Mucosa of gallbladder (tissue), 1 donor: ENCODE measurements around the gene PRSS36. TPM values are rescaled to one million over a fixed set of nuclear protein-coding genes. Genes with fewer than 3 reads are reported as not detected.

Source experiments
- DNase-seq: peaks from one replicate; pipeline ENCODE4 v3.0.0-alpha.2; 2020; ENCODE audit warnings: low spot score
- total RNA-seq: library from RNA; stranded (reverse); gene quantifications from one replicate; pipeline ENCODE4 v1.2.1, GENCODE V29; 2021
- donor health status: DM: no; HTN: no; CAD: no.

The PRSS36 gene
- total RNA-seq, 1 donor from 2014 or later, result 5.7 TPM

DNA sequence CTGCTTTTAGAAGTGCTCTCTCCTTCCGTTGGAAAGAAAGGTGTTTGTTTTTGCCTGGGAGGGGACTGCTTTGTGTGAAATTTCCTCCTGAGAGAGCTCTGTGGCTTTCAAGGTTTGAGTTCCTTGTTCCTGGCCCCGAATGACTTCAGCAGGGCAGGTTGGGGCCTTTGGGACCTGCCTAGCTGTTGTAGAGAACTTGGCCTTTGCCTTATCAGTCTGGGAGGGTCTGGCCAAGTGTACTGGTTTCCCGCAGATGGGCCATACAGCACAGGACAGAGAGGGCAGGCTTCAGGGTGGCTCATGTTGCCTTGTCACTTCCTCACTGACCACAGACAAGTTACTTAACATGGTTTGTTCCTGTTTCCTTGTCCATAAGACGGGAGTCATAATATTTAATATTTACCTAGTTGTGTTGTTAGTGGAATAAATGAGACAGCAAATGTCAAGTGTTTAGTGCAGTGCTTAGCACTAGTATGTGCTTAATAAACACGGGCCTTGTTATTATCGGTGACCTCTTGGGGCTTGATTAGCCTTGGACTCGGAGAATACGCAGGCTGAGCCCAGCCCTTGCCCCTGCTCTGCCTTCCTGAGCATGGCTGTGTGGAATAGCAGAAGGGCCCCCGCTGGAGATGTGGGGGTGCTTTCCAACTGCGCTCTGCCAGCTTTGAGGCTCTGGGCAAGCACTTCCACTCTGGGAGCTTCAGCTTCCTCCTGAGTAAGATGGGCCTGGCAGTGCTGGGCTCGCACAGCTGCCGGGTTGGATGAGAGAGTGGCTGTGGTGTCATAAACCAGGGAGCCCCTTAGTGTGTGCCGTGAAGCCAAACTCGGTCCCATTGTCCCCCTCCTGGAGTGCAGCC, 20.9 kb downstream of the PRSS36 start:
- peak; percentile 47 for DNase-seq

GRCh38 chr16:31127182-31127581, 22.7 kb downstream of the PRSS36 start:
- no peak for DNase-seq

DNA sequence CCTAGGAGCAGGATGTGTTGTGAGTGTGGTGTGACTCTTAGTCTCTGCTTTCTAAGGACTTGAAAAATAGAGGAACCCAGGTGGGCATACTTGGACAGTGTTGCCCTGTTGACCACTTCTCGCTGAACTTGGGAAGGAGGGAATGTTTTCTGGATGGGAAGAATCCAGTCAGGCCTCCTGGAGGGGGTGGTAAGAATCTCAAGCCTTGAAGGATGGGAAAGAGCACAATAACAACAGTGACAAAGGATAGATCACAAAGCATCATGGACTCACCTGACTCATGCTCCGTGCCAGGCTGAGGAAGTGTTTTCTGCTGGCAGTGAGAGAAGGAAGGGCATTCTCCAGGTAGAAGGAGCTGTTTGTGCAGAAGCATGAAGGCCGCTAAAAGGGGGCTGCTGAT, 24.0 kb downstream of the PRSS36 start:
- no peak for DNase-seq

DNA sequence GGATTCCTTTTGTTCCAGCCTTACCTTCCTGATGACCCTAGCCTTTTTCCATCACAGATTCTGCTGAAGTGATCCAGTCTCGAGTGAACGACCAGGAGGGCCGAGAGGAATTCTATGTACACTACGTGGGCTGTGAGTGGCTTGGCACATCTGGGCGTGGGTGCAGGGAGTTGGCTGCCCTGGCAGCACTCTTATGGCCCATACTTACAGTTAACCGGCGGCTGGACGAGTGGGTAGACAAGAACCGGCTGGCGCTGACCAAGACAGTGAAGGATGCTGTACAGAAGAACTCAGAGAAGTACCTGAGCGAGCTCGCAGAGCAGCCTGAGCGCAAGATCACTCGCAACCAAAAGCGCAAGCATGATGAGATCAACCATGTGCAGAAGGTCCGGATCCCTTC, 29.7 kb downstream of the PRSS36 start:
- no peak for DNase-seq

DNA sequence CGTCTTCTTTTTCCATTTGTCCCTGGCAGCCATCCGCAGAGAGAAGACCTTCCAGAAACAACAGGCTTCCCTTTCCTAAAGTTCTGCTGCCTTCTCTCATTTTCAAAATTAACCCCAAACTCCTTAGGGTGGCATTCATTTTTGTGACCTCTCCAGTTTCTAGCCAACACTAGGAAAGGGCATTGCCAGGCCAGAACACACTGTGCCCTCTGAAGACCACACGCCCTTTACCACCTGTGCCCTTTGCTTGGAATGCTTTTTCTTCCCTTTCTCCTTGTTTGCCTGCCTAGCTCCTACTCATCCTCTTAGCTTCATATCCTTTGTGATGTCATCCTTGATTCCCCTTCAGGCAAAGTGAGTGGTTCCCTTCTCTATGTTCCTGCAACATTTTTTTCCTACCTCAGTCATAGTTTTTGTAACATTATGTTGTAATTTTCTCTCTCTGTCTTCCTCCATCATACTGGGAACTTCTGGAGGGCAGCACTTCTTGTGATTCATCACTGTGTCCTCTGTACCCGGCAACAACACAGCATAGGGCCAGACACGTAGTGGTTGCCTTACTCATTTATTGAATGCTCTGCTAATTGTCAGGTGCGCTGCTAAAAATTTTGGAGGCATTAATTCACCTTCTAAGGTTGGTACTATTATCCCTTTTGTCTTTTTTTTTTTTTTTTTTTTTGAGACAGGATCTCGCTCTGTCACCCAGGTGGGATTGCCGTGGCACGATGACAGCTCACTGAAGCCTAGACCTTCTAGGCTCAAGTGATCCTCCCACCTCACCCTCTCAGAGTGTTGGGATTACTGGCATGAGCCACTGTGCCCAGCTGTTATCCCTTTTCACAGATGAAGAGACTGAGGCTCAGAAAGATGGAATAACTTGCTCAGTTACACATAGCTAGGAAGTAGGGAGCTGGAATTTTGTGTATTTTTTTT, 31.4 kb downstream of the PRSS36 start:
- no peak for DNase-seq

DNA sequence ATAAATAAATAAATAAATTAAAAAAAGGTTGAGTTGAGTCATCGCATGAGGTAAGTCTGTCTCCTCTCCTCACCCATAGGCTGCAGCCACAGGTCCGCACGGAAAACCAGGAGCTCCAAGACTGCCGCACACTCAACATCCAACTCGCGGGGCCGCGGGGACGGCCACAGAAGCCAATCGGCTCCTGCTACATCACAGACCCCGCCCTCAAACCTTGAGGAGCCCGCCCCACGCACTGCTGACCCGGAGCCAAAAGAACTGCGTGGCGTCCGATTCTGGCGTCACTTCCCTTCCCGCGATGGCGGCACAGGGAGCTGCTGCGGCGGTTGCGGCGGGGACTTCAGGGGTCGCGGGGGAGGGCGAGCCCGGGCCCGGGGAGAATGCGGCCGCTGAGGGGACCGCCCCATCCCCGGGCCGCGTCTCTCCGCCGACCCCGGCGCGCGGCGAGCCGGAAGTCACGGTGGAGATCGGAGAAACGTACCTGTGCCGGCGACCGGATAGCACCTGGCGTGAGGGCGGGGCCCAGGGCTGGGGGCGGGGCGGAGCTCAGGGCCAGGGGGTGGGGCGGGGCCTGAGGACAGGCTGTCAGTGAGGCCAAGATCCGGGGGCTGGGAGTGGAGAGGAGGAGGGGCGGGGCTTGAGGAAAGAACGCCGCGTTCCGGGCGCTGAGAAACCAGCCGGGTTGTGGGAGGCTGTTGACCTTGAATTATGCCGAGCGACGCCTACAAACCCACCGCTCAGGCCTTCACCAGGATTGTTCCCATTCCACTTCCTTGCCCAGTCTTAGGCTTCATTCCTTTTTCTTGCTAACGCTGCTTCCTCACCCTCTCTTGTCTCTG, 32.3 kb downstream of the PRSS36 start, which contains the start of gene KAT8:
Gene KAT8, plus strand, starts transcription at position 281 of the 839 bp plus-strand sequence. Its CDS starts 18 bp downstream, at position 299.
- DNase-seq, result peak; percentile 98

- DNase-seq, result no peak
These were observed 35.4 kb downstream of the PRSS36 start for GRCh38 chr16:31114468-31114867.

DNA sequence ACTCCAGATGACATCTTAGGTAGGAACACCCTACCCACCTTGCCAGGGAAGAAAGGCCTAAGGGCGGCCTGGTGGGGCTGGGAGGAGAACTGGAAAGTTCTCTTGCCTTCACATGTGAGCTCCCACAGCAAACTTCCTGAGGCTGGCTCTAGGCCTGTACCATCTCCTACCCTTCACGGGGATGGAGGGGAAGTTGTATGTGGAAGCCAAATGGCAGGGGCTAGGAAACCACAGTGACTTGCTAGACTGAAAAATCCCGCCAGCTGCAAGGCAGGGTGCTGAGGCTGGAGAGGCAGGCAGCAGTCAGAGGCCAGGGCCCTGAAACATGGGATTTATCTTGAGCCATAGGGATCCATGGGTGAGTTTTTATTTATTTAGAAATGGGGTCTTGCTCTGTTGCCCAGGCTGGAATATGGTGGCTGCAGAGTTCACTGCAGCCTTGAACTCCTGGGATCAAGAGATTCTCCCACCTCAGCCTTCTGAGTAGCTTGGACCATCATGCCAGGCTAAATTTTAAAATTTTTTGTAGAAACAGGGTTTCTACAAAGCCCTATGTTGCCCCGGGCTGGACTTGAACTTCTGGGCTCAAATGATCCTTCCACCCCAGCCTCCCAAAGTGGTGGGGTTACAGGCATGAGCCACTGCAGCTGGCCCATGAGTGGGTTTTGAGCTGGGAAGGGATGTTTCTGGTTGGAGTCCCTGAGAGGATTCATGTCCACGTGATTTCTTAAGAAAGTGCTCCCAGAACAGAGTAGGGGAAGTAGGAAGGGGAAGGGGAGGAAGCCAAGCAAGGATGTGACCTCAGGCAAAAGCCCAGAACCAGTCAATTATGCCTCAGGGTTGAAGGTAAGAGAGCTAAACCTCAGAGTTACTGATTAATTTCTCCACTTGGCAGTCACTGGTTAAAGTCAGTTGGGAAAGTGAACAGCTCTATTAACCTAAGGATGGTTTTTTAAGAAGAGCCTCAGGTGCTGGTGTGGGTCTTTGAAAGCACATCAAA, 36.4 kb downstream of the PRSS36 start:
- DNase-seq, result no peak

GRCh38 chr16:31112711-31113110, 37.2 kb downstream of the PRSS36 start:
- DNase-seq, result no peak

DNA sequence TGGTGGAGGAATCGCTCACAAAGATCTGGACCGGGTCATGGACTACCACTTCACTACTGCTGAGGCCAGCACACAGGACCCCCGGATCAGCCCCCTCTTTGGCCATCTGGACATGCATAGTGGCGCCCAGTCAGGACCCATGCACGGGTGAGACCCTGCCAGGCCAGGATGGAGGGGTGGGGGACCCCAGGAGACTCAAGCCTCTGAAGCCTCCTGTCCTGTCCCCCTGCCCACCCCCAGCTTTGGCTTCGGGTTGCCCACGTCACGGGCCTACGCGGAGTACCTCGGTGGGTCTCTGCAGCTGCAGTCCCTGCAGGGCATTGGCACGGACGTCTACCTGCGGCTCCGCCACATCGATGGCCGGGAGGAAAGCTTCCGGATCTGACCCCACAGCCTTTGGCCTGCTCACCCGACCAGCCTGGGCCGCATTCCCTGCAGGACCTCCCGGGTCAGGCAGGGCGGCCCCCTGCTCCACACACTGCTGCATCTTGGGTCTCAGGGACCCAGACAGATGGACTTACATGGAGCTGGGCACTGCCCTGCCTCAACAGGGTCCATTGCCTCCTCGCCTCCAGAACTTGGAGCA, 37.9 kb downstream of the PRSS36 start:
- DNase-seq, result no peak

- DNase-seq, result no peak
These were observed 39.5 kb downstream of the PRSS36 start for GRCh38 chr16:31110106-31111034.

GRCh38 chr16:31109622-31110021, 40.2 kb downstream of the PRSS36 start:
- no peak for DNase-seq

GRCh38 chr16:31108794-31109558, 40.9 kb downstream of the PRSS36 start:
- no peak for DNase-seq

- DNase-seq, result peak; percentile 60
These were observed 41.7 kb downstream of the PRSS36 start, which contains the start of gene BCKDK for GRCh38 chr16:31108035-31108793. Gene BCKDK, plus strand, starts transcription at chr16:31108386. Its CDS starts 838 bp downstream, at chr16:31109224.

- DNase-seq, result no peak
These were observed 42.4 kb downstream of the PRSS36 start for GRCh38 chr16:31107465-31107867.

GRCh38 chr16:31106509-31107464, 43.1 kb downstream of the PRSS36 start:
- no peak for DNase-seq
